HG03432 (cell line): ENCODE measurements around the gene RNF169.

Experiments used
- ATAC-seq: cut with Tn5 transposase; IDR thresholded peaks from one replicate; pipeline ENCODE4 v1.9.1; 2021; ENCODE audit warnings: mild to moderate bottlenecking, moderate library complexity; ENCODE audit not compliant: unreplicated experiment

The RNF169 gene

DNA sequence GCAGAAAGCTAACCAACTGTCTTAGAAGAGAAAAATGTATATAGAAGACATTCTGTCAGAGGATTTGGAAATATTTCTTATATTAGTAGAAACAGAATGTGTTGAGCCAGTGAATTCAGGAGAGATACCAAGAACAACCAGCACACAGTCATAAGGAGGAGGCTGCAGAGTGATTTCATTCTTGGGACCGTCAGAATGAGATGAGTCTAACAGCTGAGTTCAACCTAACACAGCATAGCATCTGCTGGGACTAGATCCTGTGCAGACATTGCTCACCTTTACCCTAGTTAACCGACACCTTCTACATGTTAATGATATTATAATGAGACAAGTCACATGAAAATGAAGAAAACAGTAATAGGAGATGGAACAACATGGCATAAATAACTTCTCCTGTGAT is 114.8 kb downstream of the RNF169 start:
- no peak for ATAC-seq

DNA sequence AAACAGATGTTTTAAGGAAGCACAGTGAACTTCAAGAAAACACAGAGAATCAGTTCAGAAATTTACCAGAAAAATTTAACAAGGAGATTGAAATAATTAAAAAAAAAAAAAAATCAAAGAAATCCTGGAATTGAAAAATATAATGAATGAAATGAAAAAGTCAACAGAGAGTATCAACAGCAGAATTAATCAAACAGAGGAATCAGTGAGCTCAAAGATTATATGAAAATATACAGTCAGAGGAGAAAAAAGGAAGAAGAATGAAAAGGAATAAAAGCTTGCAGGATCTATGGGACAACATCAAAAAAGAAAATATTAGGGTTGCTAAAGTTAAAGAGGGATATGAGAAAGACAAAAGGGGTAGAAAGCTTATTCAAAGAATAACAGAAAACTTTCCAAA is 117.9 kb downstream of the RNF169 start:
- ATAC-seq = no peak

DNA sequence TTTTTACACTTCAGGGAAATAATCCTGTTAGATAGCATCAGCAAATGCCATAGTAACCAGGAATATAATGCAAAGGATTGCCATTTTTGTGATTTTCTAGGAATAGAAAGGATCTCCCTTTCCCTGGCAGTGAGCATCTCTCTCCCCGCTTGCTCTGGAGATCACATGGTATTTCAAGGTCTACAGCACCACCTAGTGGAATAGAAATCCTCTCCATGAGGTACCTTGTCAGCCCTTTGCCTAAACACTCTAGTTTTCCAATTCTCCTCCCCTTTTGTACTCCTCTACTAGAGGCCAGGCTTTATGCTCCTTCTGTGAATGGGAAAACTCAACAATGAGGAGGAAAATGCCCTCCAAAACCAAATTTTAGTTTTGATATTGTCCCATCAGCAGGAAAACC is 121.8 kb downstream of the RNF169 start:
- no peak for ATAC-seq

DNA sequence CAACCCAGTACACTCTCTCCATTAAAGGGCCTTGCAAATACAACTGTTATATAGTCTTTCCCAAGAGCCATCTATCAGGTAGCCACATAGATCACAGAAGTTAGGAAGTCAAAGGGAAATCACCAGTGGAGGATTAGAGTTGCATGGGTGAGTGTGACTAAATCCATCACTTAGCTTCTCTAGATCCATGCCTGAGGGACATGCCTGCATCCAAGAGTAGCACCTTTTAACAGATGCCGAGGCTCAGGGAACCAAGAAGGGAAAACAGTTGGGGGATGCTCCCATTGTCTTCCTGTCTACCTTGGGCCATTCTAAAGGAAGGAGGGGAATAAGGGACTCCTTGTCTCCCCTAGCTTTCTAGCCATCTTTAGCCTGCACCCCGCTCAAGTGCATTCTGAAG is 122.4 kb downstream of the RNF169 start:
- no peak for ATAC-seq

DNA sequence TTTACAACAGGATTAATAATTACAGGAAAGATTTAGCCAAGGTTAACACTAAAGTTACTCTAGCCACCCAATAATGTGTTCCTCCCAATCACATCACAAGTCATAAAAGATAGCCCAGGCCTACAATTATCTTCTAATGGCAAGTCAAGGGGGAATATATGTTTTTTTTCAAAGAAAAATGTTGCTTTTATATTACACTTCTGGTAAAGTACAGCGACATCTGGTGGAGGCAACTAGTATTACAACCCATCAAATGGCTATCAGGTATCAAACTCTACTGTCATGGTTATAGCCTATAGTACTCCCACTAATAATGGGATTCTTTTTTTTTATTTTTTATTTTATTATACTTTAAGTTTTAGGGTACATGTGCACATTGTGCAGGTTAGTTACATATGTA is 128.5 kb downstream of the RNF169 start:
- ATAC-seq = no peak
